Stimulated activated naive CD8-positive, alpha-beta T cell treated with anti-CD3 and anti-CD28 coated beads, Interleukin-15, amount 100 ng/mL, for 72 hours (primary cell): ENCODE data around the gene PHACTR1.
A peak's percentile ranks its signal among the peaks of the same experiment; 100 is the strongest.
"Not testable (repeated sequence)": the region's sequence is repeated elsewhere in the genome, so short reads cannot be mapped to it uniquely, and the experiment has no call there.

Source experiments
- ATAC-seq: fragments of 150-1000 bp; cut with Tn5 transposase; 2 replicates; pipeline ENCODE4 v1.10.0; 2021; ENCODE audit warnings: mild to moderate bottlenecking, moderate library complexity
- DNase-seq, 2 donors: peaks; one replicate each; pipeline ENCODE4 v3.0.0; 2021 to 2022
- H3K27ac Mint-ChIP-seq, 2 donors: one replicate each; pipeline ENCODE4 v1.8.0; 2022; ENCODE audit warnings: mild to moderate bottlenecking in 2 of 2, mixed read lengths in 2 of 2, moderate library complexity in 2 of 2
- H3K27me3 Mint-ChIP-seq: one replicate; pipeline ENCODE4 v1.8.0; 2022; ENCODE audit warnings: mixed read lengths
- H3K4me1 Mint-ChIP-seq: one replicate; pipeline ENCODE4 v1.8.0; 2022; ENCODE audit warnings: mild to moderate bottlenecking, mixed read lengths
- H3K4me3 Mint-ChIP-seq, 2 donors: one replicate each; pipeline ENCODE4 v1.8.0; 2022; ENCODE audit warnings: mild to moderate bottlenecking in 2 of 2, mixed read lengths in 2 of 2, moderate library complexity in 1 of 2
- H3K9me3 Mint-ChIP-seq, 2 donors: one replicate each; pipeline ENCODE4 v1.8.0; 2022; ENCODE audit warnings: mixed read lengths in 2 of 2

PHACTR1 gene

GRCh38 chr6:12729467-12729866 is 12.9 kb downstream of the PHACTR1 start:
- Mint-ChIP-seq H3K4me3 (no peak overlapping the region), H3K27me3 (peaks cover 15% of the 10 kb centered on the region), H3K9me3 (no peaks in the 10 kb centered on the region), H3K27ac (no peak overlapping the region), H3K4me1 (no peaks in the 10 kb centered on the region)
- no peak for DNase-seq
- no peak for ATAC-seq

DNA sequence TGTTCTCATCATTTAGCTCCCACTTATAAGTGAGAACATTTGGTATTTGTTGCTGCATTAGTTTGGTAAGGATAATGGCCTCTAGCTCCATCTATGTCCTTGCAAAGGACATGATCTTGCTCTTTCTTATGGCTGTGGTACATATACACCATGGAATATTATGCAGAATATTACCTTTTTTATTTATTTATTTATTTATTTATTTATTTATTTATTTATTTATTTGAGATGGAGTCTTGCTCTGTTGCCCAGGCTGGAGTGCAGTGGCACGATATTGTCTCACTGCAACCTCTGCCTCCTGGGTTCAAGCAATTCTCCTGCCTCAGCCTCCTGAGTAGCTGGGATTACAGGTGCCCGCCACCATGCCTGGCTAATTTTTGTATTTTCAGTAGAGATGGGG is 14.2 kb downstream of the PHACTR1 start:
- not testable (repeated sequence) for H3K4me3 Mint-ChIP-seq, H3K27ac Mint-ChIP-seq, DNase-seq, ATAC-seq, H3K4me1 Mint-ChIP-seq, H3K9me3 Mint-ChIP-seq
- H3K27me3 Mint-ChIP-seq = peaks cover 15% of the 10 kb centered on the region

DNA sequence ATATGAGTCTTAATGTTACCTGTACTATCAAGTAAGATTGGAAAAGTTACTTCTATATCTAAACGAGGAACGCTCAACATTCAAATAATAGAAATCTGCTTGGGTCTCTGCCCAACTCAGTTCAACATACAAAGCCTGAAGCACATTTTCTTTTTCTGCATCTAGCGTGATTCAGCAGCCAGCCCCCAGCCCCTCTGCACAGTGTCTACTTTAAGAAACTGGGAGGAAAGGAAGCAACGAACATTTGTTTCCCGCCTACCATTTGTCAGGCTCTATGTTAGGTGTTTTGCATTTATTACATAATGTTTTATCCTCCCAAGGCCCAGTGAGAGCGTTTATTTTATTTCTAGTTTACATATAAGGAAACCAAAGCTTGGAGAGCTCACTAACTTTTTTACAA is 17.3 kb downstream of the PHACTR1 start:
- Mint-ChIP-seq H3K9me3 (no peaks in the 10 kb centered on the region), H3K4me1 (no peaks in the 10 kb centered on the region), H3K27ac (no peak overlapping the region), H3K4me3 (no peak overlapping the region), H3K27me3 (no peaks in the 10 kb centered on the region)
- ATAC-seq (no peak), DNase-seq (no peak)

- ATAC-seq (no peak), DNase-seq (no peak)
- H3K4me1 Mint-ChIP-seq = no peaks in the 10 kb centered on the region
- no peak overlapping the region for H3K27ac Mint-ChIP-seq
- no peaks in the 10 kb centered on the region for H3K9me3 Mint-ChIP-seq
- H3K4me3 Mint-ChIP-seq = no peak overlapping the region
- no peaks in the 10 kb centered on the region for H3K27me3 Mint-ChIP-seq
Observed at GRCh38 chr6:12735786-12736185, 19.2 kb downstream of the PHACTR1 start.

GRCh38 chr6:12748411-12748810 is 31.8 kb downstream of the PHACTR1 start:
- H3K9me3 Mint-ChIP-seq = peaks cover 7 to 17% of the 10 kb centered on the region in 2 donors
- no peak overlapping the region for H3K4me3 Mint-ChIP-seq
- H3K4me1 Mint-ChIP-seq = no peaks in the 10 kb centered on the region
- peaks cover 53% of the 10 kb centered on the region for H3K27me3 Mint-ChIP-seq
- ATAC-seq = no peak
- no peak for DNase-seq
- H3K27ac Mint-ChIP-seq = no peak overlapping the region

GRCh38 chr6:12748815-12749521 is 32.4 kb downstream of the PHACTR1 start:
- Mint-ChIP-seq H3K9me3 (peaks cover 7 to 17% of the 10 kb centered on the region in 2 donors), H3K27ac (no peak overlapping the region), H3K4me1 (no peaks in the 10 kb centered on the region), H3K27me3 (peaks cover 53% of the 10 kb centered on the region), H3K4me3 (no peak overlapping the region)
- peak; percentile 23 for ATAC-seq
- no peak for DNase-seq

GRCh38 chr6:12749531-12750379 is 33.2 kb downstream of the PHACTR1 start:
- ATAC-seq (peak; percentile 53), DNase-seq (no peak)
- Mint-ChIP-seq H3K4me1 (no peaks in the 10 kb centered on the region), H3K4me3 (no peak overlapping the region), H3K9me3 (peaks cover 7 to 17% of the 10 kb centered on the region in 2 donors), H3K27ac (peak overlapping the region in 1 of 2 donors; percentile 23), H3K27me3 (peaks cover 53% of the 10 kb centered on the region)

DNA sequence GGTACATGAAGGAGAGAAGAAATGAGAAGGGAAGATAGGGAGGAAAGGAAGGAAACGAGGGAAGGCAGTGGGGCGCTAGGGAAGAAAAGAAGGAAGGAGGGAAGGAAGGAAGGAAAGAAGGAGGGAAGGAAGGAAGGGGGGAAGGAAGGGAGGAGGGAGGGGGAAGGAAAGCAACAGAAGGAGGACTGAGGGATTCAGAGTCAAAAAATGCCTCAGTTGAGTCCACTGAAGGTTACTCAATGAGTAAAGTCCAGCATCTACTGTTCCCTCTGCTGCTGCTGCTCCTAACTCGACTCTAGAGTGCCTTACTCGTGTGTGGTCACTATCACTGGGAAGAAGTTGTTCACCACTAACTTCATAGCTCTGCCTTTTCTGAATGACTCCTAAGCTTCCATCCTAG is 33.8 kb downstream of the PHACTR1 start:
- no peak for ATAC-seq

GRCh38 chr6:12751694-12752325 is 35.2 kb downstream of the PHACTR1 start:
- Mint-ChIP-seq H3K4me3 (no peak overlapping the region), H3K9me3 (peaks cover 0 to 6% of the 10 kb centered on the region in 2 donors), H3K27me3 (peaks cover 53% of the 10 kb centered on the region), H3K4me1 (no peaks in the 10 kb centered on the region), H3K27ac (no peak overlapping the region)
- ATAC-seq = no peak
- DNase-seq = peak; percentile 7 to 17

More for the DNA sequence above, 33.8 kb downstream of the PHACTR1 start:
- H3K27ac Mint-ChIP-seq = no peak overlapping the region
- no peak for DNase-seq
- H3K9me3 Mint-ChIP-seq = peaks cover 7 to 11% of the 10 kb centered on the region in 2 donors
- H3K4me1 Mint-ChIP-seq = no peaks in the 10 kb centered on the region
- H3K27me3 Mint-ChIP-seq = peaks cover 53% of the 10 kb centered on the region
- no peak overlapping the region for H3K4me3 Mint-ChIP-seq

- H3K4me1 Mint-ChIP-seq = no peaks in the 10 kb centered on the region
- peaks cover 51% of the 10 kb centered on the region for H3K27me3 Mint-ChIP-seq
- no peak overlapping the region for H3K27ac Mint-ChIP-seq
- H3K9me3 Mint-ChIP-seq = peaks cover 0 to 11% of the 10 kb centered on the region in 2 donors
- no peak for ATAC-seq
- H3K4me3 Mint-ChIP-seq = no peak overlapping the region
- no peak for DNase-seq
Observed at GRCh38 chr6:12753036-12753435, 36.5 kb downstream of the PHACTR1 start.

DNA sequence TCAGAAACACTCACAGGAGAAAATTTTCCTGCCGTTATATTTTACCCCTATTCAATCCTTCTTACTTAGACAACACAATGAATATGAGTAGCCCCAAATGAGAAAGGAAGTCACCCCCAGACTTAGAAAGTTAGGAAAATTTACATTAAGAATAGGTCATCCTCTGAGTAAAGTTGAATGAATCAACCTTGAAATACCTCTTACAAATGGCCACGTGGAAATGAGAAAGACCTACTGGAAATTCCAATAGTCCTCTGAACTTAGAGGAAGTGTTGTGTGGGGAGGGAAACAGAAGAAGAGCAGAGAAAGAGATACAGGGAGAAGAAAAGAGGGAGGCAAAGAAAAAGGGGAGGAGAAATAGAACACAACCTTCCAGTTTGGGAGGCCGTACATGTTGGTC is 43.7 kb downstream of the PHACTR1 start:
- DNase-seq (no peak), ATAC-seq (no peak)
- H3K4me1 Mint-ChIP-seq = no peaks in the 10 kb centered on the region
- H3K4me3 Mint-ChIP-seq = no peak overlapping the region
- H3K9me3 Mint-ChIP-seq = peaks cover 0 to 10% of the 10 kb centered on the region in 2 donors
- no peak overlapping the region for H3K27ac Mint-ChIP-seq
- peaks cover 27% of the 10 kb centered on the region for H3K27me3 Mint-ChIP-seq

GRCh38 chr6:12760911-12761310 is 44.3 kb downstream of the PHACTR1 start:
- no peak overlapping the region for H3K4me3 Mint-ChIP-seq
- H3K27me3 Mint-ChIP-seq = peaks cover 27% of the 10 kb centered on the region
- no peak for ATAC-seq
- no peak for DNase-seq
- H3K4me1 Mint-ChIP-seq = no peaks in the 10 kb centered on the region
- peaks cover 0 to 10% of the 10 kb centered on the region in 2 donors for H3K9me3 Mint-ChIP-seq
- H3K27ac Mint-ChIP-seq = no peak overlapping the region

DNA sequence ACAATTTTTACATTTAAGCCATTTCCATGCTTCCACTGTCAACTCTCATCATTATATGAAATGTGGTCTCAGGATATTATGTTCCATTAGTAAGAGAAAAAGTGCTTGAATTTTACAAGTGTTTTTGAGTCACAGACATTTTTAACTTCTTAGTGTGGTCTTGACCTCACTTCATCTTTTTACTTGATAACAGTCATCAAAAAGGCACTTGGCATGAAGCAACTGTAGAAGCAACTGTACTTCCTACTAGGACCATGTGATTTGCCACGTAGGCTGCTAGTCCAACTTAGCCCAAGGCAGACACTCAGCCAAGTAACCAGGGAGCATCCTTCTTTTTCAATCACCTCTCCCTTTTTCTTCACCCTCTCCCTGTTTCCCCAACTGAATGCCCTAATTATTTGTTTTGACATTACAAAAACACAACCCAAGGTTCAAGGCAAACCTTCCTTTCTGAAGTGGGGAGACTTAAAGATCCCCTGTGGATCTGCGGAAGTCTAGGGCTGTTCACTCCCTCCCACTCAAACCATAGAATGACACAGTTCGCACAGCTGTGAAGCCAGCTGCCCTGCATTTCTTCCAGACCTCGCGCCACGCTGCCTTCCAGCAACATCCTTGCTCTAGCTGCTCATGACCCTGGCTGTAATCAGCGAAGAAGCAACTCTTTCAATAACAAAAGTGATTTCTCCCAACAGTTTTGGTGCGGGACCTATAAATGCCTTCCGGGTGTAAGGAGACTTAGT is 45.0 kb downstream of the PHACTR1 start:
- H3K4me3 Mint-ChIP-seq = no peak overlapping the region
- H3K4me1 Mint-ChIP-seq = no peaks in the 10 kb centered on the region
- no peak overlapping the region for H3K27ac Mint-ChIP-seq
- ATAC-seq (no peak), DNase-seq (no peak)
- H3K27me3 Mint-ChIP-seq = peaks cover 27% of the 10 kb centered on the region
- peaks cover 0 to 10% of the 10 kb centered on the region in 2 donors for H3K9me3 Mint-ChIP-seq

- H3K9me3 Mint-ChIP-seq, ATAC-seq, H3K4me3 Mint-ChIP-seq, DNase-seq, H3K4me1 Mint-ChIP-seq, H3K27ac Mint-ChIP-seq: not testable (repeated sequence)
- H3K27me3 Mint-ChIP-seq = peaks cover 16% of the 10 kb centered on the region
Observed at GRCh38 chr6:12762731-12763434, 46.3 kb downstream of the PHACTR1 start.

GRCh38 chr6:12766365-12766764 is 49.8 kb downstream of the PHACTR1 start:
- DNase-seq = no peak
- Mint-ChIP-seq H3K27ac (no peak overlapping the region), H3K4me3 (no peak overlapping the region), H3K9me3 (no peaks in the 10 kb centered on the region), H3K27me3 (peaks cover 27% of the 10 kb centered on the region), H3K4me1 (no peaks in the 10 kb centered on the region)
- ATAC-seq = no peak
